HTERT RPE-1 (cell line): ENCODE measurements around the gene WSCD2.

Experiments
- in situ Hi-C: fragments of 300-500 bp; cut with MboI; formaldehyde crosslinking; loops from 4 replicates; pipeline ENCODE4 v1.14.3; 2020; ENCODE audit warnings: low sequenced_read_pairs

Gene WSCD2

DNA sequence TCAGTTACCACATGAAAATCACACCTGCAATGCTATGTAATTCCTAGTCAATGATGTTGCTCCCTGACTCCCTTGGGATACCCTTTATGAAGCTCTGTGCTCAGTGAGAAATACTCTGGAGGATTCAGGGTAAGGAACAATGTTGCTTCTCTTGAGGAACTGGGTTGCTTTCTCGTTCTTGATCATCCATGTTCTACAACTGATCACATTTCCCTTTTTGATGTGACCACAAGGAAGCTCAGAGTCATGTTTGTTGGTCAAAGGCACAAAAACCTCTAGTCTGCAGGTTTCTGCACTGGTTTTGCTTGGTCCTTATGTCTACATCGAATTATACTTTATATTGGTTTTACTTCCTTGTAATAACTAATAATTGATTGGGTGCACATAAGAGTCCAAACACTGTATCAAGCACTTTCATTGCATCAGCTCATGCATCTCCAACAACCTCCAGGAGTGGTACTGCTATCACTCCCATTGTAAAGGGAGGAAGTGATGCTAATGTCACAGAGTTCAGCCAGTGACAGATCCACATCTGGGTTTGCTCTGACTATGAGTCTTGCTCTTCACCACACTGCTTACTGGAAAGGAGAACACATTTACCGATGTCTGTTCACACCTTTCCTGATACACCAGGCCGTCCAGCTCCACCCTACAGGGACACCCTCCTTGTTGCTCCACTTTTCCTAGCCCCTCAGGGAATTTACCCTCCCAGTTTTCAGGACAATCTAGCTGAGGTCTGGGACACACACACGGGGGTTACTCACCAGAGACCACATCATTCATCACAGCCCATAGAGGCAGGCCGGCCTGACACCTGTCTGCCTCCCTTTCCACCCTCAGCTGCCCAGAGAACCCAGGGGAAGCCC lies 169.0 kb downstream of the WSCD2 start:
- in situ Hi-C loops = no loop called here

DNA sequence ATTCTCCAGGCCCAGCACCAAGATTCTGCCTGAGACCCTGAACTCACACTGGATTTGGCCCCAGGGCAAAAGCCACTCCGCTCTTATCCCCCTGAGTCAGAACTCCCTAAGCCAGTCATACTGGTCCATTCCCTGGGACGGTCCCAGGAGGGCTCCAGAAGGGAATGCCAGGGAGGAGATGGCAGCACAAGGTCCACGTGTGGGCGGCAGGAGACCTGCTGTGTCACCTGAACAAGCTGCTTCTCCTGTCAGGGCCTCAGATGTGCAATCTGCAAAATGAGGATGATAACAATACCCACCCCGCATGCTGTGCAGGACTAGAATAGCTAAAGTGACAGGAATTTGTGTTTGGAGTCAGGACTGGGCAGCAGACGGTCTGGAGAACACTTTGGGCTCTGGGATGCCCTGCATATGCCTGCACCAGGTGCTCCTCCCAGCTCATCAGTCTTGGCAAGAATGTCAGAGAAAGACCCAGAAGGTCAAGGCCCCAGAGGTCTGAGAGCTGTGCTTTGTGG lies 169.7 kb downstream of the WSCD2 start:
- in situ Hi-C loops = no loop called here

DNA sequence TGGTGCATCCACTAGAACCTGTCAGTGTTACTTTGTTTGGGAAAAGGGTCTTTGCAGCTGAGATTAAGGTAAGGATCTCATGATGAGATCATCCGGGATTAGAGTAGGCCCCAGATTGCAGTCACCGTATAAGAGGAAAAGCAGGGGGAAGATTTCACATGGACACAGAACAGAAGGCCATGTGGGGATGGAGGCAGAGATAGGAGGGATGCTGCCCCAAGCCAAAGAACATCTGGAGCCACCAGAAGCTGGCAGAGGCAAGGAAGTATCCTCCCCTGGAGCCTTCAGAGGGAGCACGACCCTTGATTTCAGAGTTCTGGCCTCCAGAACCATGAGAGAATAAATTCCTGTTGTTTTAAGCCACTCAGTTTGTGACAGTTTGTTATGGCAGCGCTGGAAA lies 170.4 kb downstream of the WSCD2 start:
- in situ Hi-C loops = no loop called here
